Stomach smooth muscle (tissue), 2 donors: ENCODE results near the gene NF2.

Source experiments
- H3K27ac ChIP-seq: one replicate; pipeline ENCODE4 v1.7.0; 2013; ENCODE audit warnings: mild to moderate bottlenecking, low read length, inconsistent platforms
- H3K27me3 ChIP-seq, 2 donors: one replicate each; pipeline ENCODE4 v1.7.0; 2013; ENCODE audit warnings: low read length in 2 of 2; ENCODE audit not compliant: insufficient read depth in 2 of 2, control insufficient read depth in 1 of 2
- H3K36me3 ChIP-seq, 2 donors: one replicate each; pipeline ENCODE4 v1.7.0; 2013; ENCODE audit warnings: low read length in 2 of 2; ENCODE audit not compliant: control insufficient read depth in 2 of 2, insufficient read depth in 2 of 2
- H3K4me1 ChIP-seq: one replicate; pipeline ENCODE4 v1.7.0; 2013; ENCODE audit warnings: low read length; ENCODE audit not compliant: control insufficient read depth, insufficient read depth
- H3K4me3 ChIP-seq, 2 donors: one replicate each; pipeline ENCODE4 v1.7.0; 2013; ENCODE audit warnings: low read length in 2 of 2
- H3K9ac ChIP-seq, 2 donors: one replicate each; pipeline ENCODE4 v1.7.0; 2013; ENCODE audit warnings: low read length in 2 of 2, mild to moderate bottlenecking in 1 of 2
- H3K9me3 ChIP-seq, 2 donors: one replicate each; pipeline ENCODE4 v1.7.0; 2013; ENCODE audit warnings: low read length in 2 of 2; ENCODE audit not compliant: control insufficient read depth in 2 of 2
- donor health status: healthy.
- donor health status: Pancreatic carcinoma.

NF2 gene

GRCh38 chr22:29712119-29712518 lies 108.7 kb downstream of the NF2 start:
- Histone ChIP-seq H3K9ac (no peak overlapping the region), H3K27me3 (peaks cover 13 to 32% of the 10 kb centered on the region in 2 donors), H3K4me1 (no peaks in the 10 kb centered on the region), H3K9me3 (no peaks in the 10 kb centered on the region), H3K4me3 (no peak overlapping the region), H3K27ac (no peak overlapping the region), H3K36me3 (no peaks in the 10 kb centered on the region)

GRCh38 chr22:29713156-29713727 lies 109.8 kb downstream of the NF2 start:
- Histone ChIP-seq H3K9me3 (no peaks in the 10 kb centered on the region), H3K9ac (no peak overlapping the region), H3K4me1 (no peaks in the 10 kb centered on the region), H3K27me3 (peaks cover 11 to 31% of the 10 kb centered on the region in 2 donors), H3K4me3 (no peak overlapping the region), H3K36me3 (no peaks in the 10 kb centered on the region), H3K27ac (no peak overlapping the region)

GRCh38 chr22:29715240-29715639 lies 111.8 kb downstream of the NF2 start:
- Histone ChIP-seq H3K4me1 (peaks cover 3% of the 10 kb centered on the region), H3K27ac (no peak overlapping the region), H3K36me3 (no peaks in the 10 kb centered on the region), H3K9ac (no peak overlapping the region), H3K9me3 (no peaks in the 10 kb centered on the region), H3K4me3 (no peak overlapping the region), H3K27me3 (peaks cover 24 to 37% of the 10 kb centered on the region in 2 donors)

- H3K27me3 ChIP-seq, result peaks cover 28 to 37% of the 10 kb centered on the region in 2 donors
- no peak overlapping the region for H3K4me3 ChIP-seq
- H3K36me3 ChIP-seq, result no peaks in the 10 kb centered on the region
- no peak overlapping the region for H3K9ac ChIP-seq
- peaks cover 4% of the 10 kb centered on the region for H3K4me1 ChIP-seq
- no peaks in the 10 kb centered on the region for H3K9me3 ChIP-seq
- H3K27ac ChIP-seq, result no peak overlapping the region
Measured at GRCh38 chr22:29715705-29716104, 112.3 kb downstream of the NF2 start.

GRCh38 chr22:29716814-29717545 lies 113.5 kb downstream of the NF2 start:
- no peaks in the 10 kb centered on the region for H3K36me3 ChIP-seq
- H3K4me1 ChIP-seq, result peaks cover 7% of the 10 kb centered on the region
- H3K4me3 ChIP-seq, result no peak overlapping the region
- H3K27ac ChIP-seq, result no peak overlapping the region
- no peaks in the 10 kb centered on the region for H3K9me3 ChIP-seq
- H3K27me3 ChIP-seq, result peaks cover 40 to 41% of the 10 kb centered on the region in 2 donors
- H3K9ac ChIP-seq, result no peak overlapping the region

- Histone ChIP-seq H3K27me3 (peaks cover 38 to 40% of the 10 kb centered on the region in 2 donors), H3K4me1 (peaks cover 7% of the 10 kb centered on the region), H3K27ac (no peak overlapping the region), H3K4me3 (no peak overlapping the region), H3K9me3 (no peaks in the 10 kb centered on the region), H3K36me3 (no peaks in the 10 kb centered on the region), H3K9ac (no peak overlapping the region)
Measured at GRCh38 chr22:29717789-29718188, 114.4 kb downstream of the NF2 start.

GRCh38 chr22:29718949-29719898 lies 115.8 kb downstream of the NF2 start:
- peaks cover 7% of the 10 kb centered on the region for H3K4me1 ChIP-seq
- H3K27ac ChIP-seq, result no peak overlapping the region
- no peak overlapping the region for H3K4me3 ChIP-seq
- H3K9me3 ChIP-seq, result no peaks in the 10 kb centered on the region
- H3K27me3 ChIP-seq, result peaks cover 39 to 40% of the 10 kb centered on the region in 2 donors
- no peak overlapping the region for H3K9ac ChIP-seq
- no peaks in the 10 kb centered on the region for H3K36me3 ChIP-seq

GRCh38 chr22:29719899-29720645 lies 116.6 kb downstream of the NF2 start, which contains the start of gene CABP7:
TSS of gene CABP7 (plus strand) at chr22:29720003. CDS start at chr22:29720425, 422 bp downstream.
- H3K36me3 ChIP-seq, result no peaks in the 10 kb centered on the region
- H3K9me3 ChIP-seq, result no peaks in the 10 kb centered on the region
- H3K9ac ChIP-seq, result no peak within 1 kb of the TSS
- peak within 1 kb of the TSS in 1 of 2 donors; percentile 22 for H3K4me3 ChIP-seq
- H3K27me3 ChIP-seq, result peaks cover 34% of the 10 kb centered on the region in 2 donors
- peaks cover 7% of the 10 kb centered on the region for H3K4me1 ChIP-seq
- H3K27ac ChIP-seq, result no peak within 1 kb of the TSS

GRCh38 chr22:29720811-29721323 lies 117.4 kb downstream of the NF2 start:
- H3K9ac ChIP-seq, result no peak overlapping the region
- no peaks in the 10 kb centered on the region for H3K36me3 ChIP-seq
- no peak overlapping the region for H3K27ac ChIP-seq
- peak overlapping the region in 1 of 2 donors; percentile 22 for H3K4me3 ChIP-seq
- H3K27me3 ChIP-seq, result peaks cover 28 to 32% of the 10 kb centered on the region in 2 donors
- H3K4me1 ChIP-seq, result peaks cover 7% of the 10 kb centered on the region
- H3K9me3 ChIP-seq, result no peaks in the 10 kb centered on the region

- Histone ChIP-seq H3K36me3 (no peaks in the 10 kb centered on the region), H3K4me3 (no peak overlapping the region), H3K27me3 (peaks cover 19 to 29% of the 10 kb centered on the region in 2 donors), H3K27ac (no peak overlapping the region), H3K9me3 (no peaks in the 10 kb centered on the region), H3K4me1 (peaks cover 7% of the 10 kb centered on the region), H3K9ac (no peak overlapping the region)
Measured at GRCh38 chr22:29722151-29722550, 118.7 kb downstream of the NF2 start.
